G401 (cell line): Measurements from ENCODE around the gene CHCHD3. TPM values are rescaled to one million over a fixed set of nuclear protein-coding genes. Genes with fewer than 3 reads are reported as not detected.

ENCODE experiments used
- DNase-seq: peaks from one replicate; pipeline ENCODE4 v3.0.0-alpha.2; 2015; ENCODE audit warnings: low spot score
- in situ Hi-C: cut with HindIII; loops from 2 replicates; pipeline ENCODE4 v1.10.0; 2016; ENCODE audit warnings: low sequenced_read_pairs, mixed read lengths
- total RNA-seq: library from RNA; depleted of rRNA; stranded (reverse); fragments of >200 nt; shearing (Covaris generic); gene quantifications from 2 replicates; pipeline ENCODE4 v1.2.3, GENCODE V29; 2014; rRNA removed

The CHCHD3 gene
- total RNA-seq, 1 experiment from 2014 or later, result 220 TPM

DNA sequence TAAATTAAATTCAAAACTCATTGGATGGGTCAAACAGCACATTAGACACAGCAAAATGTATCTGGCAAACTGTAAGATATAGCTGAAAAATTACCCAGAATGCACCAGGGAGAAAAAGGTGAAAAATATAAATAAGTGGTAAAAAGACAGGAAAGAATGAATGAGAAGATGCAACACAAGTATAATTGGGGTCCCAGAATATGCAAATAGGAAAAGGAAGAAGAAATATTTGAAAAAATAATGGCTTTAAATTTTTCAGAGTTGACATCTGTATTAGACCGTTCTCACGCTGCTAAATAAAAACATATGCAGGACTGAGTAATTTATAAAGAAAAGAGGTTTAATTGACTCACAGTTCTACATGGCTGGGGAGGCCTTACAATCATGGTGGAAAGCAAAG is 337.9 kb downstream of the CHCHD3 start:
- DNase-seq, result no peak
- in situ Hi-C loops, result no loop called here

DNA sequence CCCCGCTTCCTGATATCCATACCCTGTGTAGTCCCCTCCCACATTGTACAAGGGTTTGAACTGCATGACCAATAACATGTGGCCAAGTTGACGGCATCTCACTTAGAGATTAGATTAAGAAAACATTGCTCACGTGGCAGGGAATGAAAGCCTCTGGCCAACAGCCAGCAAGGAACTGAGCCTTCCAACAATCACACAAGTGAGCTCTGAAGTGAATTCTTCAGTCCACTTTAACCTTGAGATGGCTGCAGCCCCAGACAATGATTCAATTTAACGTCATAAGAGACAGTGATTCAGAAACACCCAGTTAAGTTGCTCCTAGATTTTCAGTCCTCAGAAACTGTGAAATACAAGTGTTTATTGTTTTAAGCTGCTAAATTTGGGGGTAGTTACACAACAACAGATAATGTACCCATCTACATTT is 339.7 kb downstream of the CHCHD3 start:
- no peak for DNase-seq
- in situ Hi-C loops, result no loop called here

DNA sequence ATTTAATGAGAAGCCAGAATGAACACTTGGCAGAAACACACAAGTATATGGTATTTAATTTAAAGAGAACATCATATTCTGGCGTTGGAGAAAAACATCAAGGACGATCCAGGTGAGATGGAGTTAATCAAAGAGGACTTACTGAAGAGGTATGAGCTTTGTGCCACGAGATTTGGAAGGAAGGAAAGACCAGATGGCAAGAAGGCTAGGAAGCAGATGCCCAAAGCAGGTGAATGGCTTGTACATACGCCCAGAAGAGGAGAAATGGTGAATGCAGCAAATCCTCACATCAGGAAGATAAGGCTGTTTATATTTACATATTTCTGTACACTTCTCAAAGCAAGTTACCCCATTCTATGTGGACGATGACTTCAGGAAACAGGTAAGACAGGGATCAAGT is 341.7 kb downstream of the CHCHD3 start:
- peak; percentile 91 for DNase-seq
- in situ Hi-C loops, result no loop called here

DNA sequence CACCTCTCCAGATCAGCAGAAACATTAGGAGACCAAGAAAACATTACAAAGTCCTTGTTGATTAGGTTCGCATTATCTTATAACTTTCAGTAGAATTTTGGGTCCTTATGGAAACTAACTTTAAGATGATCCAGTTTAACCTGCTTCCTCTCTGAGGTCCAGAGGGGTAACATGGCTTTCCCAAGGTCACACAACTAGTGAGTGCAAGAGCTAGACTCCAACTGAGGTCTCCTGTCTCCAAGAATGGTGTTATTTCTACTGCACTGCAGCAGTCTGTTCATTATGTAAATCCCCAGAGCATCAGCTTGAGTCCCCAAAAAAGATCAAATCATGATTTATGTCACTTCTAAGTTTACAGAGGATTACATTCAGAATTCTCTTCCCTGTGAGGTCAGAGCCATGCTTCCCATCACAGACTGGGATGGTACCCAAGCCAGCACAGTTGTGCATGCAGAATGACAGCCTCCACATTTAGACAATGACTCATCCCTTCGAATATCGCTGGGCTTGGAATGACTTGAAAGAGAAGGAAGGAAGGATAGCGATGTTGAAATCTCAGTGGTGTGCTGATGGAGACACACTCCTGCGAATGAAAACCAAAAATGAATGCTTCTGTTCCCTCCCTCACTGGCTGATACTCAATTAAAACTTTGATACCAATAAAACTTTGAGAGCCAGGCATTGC is 342.5 kb downstream of the CHCHD3 start:
- peak; percentile 62 for DNase-seq
- in situ Hi-C loops, result no loop called here

DNA sequence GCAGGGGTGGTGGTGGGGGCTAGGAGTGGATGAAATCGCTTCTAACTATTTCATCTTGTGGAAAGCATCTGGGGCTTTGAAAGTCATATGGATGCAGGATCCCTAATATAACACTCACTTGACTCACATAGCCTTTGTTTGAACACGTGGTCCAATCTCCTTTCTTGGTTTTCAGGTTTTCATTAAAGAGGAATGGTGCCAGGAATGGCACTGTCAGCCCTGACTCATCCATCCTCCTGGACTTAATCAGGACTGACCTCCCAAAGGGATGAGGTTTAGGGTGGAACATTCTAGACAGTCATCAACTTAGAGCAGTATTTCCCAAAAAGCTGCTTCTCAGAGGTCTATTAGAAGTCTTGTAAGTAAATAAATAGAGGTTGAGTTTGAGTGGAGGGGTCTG is 343.6 kb downstream of the CHCHD3 start:
- DNase-seq, result no peak
- in situ Hi-C loops, result no loop called here

DNA sequence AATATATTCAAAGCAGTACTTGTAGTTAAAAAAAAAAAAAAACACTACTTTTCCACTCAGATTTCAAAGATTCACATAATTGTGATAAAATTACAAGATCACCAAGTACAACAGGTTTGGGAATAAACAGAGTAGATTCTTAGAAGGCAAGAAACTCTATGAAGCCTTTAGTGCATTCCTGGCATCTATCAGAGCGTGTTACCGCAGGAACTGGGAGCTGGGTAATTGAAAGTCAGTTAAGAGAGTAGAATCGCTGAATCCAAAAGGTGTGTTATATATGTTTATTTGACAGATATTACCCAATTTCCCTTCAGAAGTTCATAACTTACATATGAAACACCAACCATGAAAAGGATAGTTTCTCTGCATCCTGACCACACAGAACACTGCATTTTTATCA is 346.4 kb downstream of the CHCHD3 start:
- in situ Hi-C loops, result no loop called here
- DNase-seq, result no peak

Other genes with a start within 250 kb of the CHCHD3 start
- gene EXOC4, start 171.0 kb upstream of the CHCHD3 start, total RNA-seq, result 62.4 and 68.4 TPM in 2 replicates